ENCODE results near the gene NEURL1.

The NEURL1 gene

DNA sequence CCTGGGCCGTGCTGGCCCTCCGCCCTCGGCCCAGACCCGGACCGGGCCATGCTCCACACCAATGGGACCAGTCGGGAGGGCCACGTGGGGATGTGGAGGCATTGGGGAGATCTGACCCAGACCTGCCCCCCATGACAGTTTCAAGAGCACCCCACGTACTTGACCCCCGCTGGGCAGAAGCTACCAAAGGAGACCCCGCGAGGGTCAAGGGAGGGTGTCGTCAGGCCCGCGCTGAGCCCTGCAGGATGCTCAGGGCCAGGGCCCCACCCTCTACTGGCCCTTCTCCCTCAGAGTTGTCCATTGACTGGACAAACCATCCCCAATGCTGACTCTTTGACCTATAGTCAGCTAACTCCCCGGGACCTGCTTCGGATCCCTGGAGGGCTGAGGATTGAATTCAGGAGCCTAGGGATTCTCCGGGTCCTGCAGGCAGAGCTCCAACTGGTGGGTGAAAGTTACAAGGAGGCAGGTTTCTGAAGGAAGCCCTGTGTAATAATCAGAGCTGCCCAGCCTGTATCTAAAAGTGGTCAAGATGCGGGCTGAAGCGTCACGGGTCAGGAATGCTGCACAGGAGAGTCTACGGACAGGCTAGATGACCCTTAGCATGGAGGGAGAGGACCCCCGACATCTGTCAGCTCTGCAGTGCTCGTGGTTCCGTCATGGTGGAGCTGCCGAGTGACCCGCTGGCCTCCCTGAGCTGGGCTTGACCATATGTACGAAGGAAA lies 40.8 kb upstream of the NEURL1 start:
- H3K27ac ChIP-seq (ENCODE audit: low read depth, low read length), result peak overlapping the region; percentile 87
- peaks cover 19% of the 10 kb centered on the region for H3K36me3 ChIP-seq (ENCODE audit: insufficient read depth, low read length)
- peak overlapping the region; percentile 33 for H3K9ac ChIP-seq (ENCODE audit: low read length)
- peak overlapping the region; percentile 40 to 68 for H3K4me3 ChIP-seq (ENCODE audit: low read depth in 1 of 2, low read length in 2 of 2)
- H3K4me1 ChIP-seq (ENCODE audit: insufficient read depth, low read length), result peaks cover 30% of the 10 kb centered on the region
- H3K9me3 ChIP-seq (ENCODE audit: low read length), result no peaks in the 10 kb centered on the region
- no peaks in the 10 kb centered on the region for H3K27me3 ChIP-seq (ENCODE audit: control insufficient read depth in 1 of 2, insufficient read depth in 2 of 2, low read length in 2 of 2)

DNA sequence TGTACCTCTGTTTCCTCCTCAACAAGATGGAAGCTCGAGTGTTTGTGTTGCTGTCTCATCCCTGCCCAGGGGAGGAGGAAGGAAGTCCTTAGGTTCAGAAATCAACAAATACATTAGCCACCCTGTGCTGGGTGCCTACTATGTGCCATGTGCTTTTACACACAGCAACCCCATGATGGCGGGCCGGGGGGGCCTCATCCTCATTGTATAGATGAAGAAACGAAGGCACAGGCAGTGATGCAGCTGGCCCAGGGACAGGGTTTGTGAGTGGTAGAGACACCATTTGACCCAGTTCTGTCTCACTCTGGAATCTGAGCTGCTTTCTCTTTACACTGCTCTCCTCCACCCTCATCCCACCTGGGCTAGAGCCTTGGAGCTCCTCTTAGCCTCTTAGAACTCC lies 39.5 kb upstream of the NEURL1 start:
- Histone ChIP-seq H3K9me3 (ENCODE audit: low read length) (no peaks in the 10 kb centered on the region), H3K36me3 (ENCODE audit: insufficient read depth, low read length) (peaks cover 10% of the 10 kb centered on the region), H3K9ac (ENCODE audit: low read length) (no peak overlapping the region), H3K27ac (ENCODE audit: low read depth, low read length) (no peak overlapping the region), H3K4me1 (ENCODE audit: insufficient read depth, low read length) (peaks cover 23% of the 10 kb centered on the region), H3K27me3 (ENCODE audit: control insufficient read depth in 1 of 2, insufficient read depth in 2 of 2, low read length in 2 of 2) (no peaks in the 10 kb centered on the region), H3K4me3 (ENCODE audit: low read depth in 1 of 2, low read length in 2 of 2) (no peak overlapping the region)

DNA sequence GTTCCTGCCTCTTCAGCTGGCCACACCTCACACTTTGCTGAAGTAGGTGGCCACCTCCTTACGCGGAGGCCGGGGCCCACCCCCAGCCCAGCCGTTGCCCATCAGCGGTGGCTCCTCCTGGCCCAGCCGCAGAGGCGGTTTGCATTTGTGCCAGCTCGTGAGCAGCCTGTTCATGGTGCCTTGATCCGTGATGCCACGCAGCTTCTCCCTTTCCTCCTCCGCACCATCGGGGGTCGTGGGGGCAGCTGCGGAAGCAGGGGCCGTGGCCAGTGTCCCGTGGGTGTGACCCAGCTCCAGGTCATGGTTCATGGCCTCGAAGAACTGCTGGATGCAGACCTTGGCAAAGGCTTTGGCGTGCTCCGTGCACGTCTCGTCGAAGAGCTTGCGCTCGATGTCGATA lies 38.3 kb upstream of the NEURL1 start:
- H3K27me3 ChIP-seq (ENCODE audit: control insufficient read depth in 1 of 2, insufficient read depth in 2 of 2, low read length in 2 of 2), result no peaks in the 10 kb centered on the region
- no peaks in the 10 kb centered on the region for H3K9me3 ChIP-seq (ENCODE audit: low read length)
- H3K27ac ChIP-seq (ENCODE audit: low read depth, low read length), result no peak overlapping the region
- H3K4me3 ChIP-seq (ENCODE audit: low read depth in 1 of 2, low read length in 2 of 2), result no peak overlapping the region
- peaks cover 11% of the 10 kb centered on the region for H3K4me1 ChIP-seq (ENCODE audit: insufficient read depth, low read length)
- H3K9ac ChIP-seq (ENCODE audit: low read length), result no peak overlapping the region
- no peaks in the 10 kb centered on the region for H3K36me3 ChIP-seq (ENCODE audit: insufficient read depth, low read length)

DNA sequence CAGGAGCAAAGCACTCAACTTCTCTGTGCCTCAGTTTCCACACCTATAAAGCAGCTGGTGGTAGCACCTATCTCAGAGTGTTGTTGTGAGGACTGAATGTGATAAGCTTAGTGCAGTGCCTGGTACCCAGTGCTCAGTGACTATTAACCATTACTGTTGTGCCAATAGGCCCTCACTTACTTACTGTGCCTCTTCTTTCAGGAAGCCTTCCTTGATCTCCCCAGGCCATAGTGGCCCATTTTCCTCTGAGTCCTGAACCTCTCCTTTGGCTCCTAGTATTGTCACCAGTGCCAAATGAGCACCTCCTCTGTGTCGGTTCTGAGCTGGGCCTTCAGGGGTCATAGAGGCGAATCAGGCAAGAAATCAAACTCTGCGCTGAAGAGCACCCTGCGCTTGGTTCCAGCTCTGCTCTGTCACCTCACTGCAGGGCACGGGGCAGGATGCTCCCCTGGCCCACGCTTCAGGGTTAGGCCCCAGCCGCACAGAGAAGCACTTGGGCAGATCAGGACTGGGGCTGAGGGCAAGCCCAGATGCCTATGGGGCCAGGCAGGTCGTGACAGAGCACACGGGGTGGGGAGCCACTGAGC lies 37.3 kb upstream of the NEURL1 start:
- Histone ChIP-seq H3K4me3 (ENCODE audit: low read depth in 1 of 2, low read length in 2 of 2) (no peak overlapping the region), H3K36me3 (ENCODE audit: insufficient read depth, low read length) (no peaks in the 10 kb centered on the region), H3K27me3 (ENCODE audit: control insufficient read depth in 1 of 2, insufficient read depth in 2 of 2, low read length in 2 of 2) (no peaks in the 10 kb centered on the region), H3K4me1 (ENCODE audit: insufficient read depth, low read length) (peaks cover 7% of the 10 kb centered on the region), H3K27ac (ENCODE audit: low read depth, low read length) (no peak overlapping the region), H3K9ac (ENCODE audit: low read length) (no peak overlapping the region), H3K9me3 (ENCODE audit: low read length) (no peaks in the 10 kb centered on the region)

DNA sequence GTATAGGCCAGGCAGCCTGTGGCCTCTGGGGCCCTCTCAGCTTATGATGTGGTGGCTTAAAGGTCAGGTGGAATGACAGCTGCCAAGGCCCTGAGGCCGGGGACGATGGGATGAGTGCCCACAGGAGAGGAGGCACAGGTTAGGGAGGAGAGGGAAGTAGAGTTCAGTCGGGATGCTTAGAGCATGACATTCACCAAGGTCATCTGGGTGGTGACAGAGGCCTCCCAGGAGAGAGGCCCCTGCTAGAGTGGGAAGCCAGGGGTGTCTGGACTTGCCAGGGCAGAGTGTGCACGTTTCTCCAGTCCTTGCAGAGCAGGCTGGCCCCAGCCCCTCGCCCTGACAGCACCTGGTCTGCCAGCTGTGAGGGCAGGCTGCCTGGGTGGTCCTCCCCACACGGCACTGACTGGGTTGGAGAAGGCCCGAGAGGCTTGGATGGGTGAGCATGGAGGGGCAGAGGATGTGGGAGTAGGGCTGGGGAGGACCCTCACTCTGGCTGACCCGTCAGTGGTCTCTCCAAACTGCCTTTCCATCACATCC lies 36.3 kb upstream of the NEURL1 start:
- no peak overlapping the region for H3K9ac ChIP-seq (ENCODE audit: low read length)

DNA sequence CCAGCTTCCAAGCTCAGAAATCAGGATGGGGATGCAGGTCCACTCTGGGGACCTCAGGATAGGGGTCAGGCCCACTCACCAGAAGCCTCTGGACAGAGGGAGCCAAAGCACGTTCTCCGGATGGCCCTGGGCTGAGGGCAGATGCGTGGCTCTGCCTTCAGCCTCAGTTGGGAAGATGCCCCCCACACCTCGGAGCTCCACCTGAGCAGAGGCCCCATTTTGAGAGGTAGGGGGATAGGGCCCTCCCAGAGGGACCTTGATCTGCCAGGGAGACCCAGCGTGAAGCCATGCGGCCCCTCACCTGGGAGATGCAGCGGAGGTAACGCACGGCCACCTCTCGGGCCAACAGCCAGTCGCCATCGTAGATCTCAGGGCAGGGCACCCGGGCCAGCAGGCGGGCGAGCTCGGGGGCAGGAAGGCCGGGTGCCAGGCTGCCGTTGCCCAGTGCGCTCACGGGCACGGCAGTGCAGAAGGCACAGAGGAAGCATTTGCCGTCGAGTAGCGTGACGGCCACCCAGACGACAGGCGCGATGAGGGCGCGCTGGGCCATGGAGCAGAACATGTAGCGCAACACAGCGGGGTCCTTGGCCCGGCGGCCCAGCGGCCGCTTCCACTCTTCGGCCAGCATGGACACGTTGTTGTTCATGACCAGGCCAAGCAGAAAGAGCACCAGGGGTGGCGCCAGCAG lies 35.5 kb upstream of the NEURL1 start:
- H3K9me3 ChIP-seq (ENCODE audit: low read length), result no peaks in the 10 kb centered on the region
- H3K4me1 ChIP-seq (ENCODE audit: insufficient read depth, low read length), result peaks cover under 1% of the 10 kb centered on the region
- no peaks in the 10 kb centered on the region for H3K27me3 ChIP-seq (ENCODE audit: control insufficient read depth in 1 of 2, insufficient read depth in 2 of 2, low read length in 2 of 2)
- H3K27ac ChIP-seq (ENCODE audit: low read depth, low read length), result no peak overlapping the region
- H3K4me3 ChIP-seq (ENCODE audit: low read depth in 1 of 2, low read length in 2 of 2), result no peak overlapping the region
- no peaks in the 10 kb centered on the region for H3K36me3 ChIP-seq (ENCODE audit: insufficient read depth, low read length)
- no peak overlapping the region for H3K9ac ChIP-seq (ENCODE audit: low read length)

More for the DNA sequence above, 36.3 kb upstream of the NEURL1 start:
- no peaks in the 10 kb centered on the region for H3K27me3 ChIP-seq (ENCODE audit: control insufficient read depth in 1 of 2, insufficient read depth in 2 of 2, low read length in 2 of 2)
- peaks cover 7% of the 10 kb centered on the region for H3K4me1 ChIP-seq (ENCODE audit: insufficient read depth, low read length)
- no peak overlapping the region for H3K4me3 ChIP-seq (ENCODE audit: low read depth in 1 of 2, low read length in 2 of 2)
- H3K36me3 ChIP-seq (ENCODE audit: insufficient read depth, low read length), result no peaks in the 10 kb centered on the region
- no peak overlapping the region for H3K27ac ChIP-seq (ENCODE audit: low read depth, low read length)
- H3K9me3 ChIP-seq (ENCODE audit: low read length), result no peaks in the 10 kb centered on the region

DNA sequence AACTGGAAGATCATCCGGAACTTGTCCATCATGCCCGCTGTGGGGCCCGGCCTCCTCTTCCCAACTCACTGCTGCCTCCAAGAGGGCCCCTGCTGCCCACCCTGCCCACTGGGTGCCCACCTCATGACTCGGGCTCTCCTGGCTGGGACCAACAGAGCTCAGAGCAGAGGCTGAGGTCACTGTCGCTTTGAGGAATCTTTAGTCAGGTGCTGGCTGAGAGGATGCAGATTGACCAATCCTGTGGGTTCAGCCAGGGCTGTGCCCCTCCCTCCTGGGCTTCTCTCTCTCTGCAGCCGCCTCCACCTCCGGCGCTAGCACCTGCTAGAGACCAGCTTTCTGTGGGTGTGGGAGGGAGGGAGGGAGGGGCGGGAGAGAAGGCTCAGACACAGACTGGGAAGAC lies 34.8 kb upstream of the NEURL1 start, which contains the start of gene CALHM1:
CALHM1 (minus strand) TSS at position 181 of the 400 bp plus-strand sequence; CDS start at position 32, 149 bp downstream.
- H3K9ac ChIP-seq (ENCODE audit: low read length), result no peak within 1 kb of the TSS

DNA sequence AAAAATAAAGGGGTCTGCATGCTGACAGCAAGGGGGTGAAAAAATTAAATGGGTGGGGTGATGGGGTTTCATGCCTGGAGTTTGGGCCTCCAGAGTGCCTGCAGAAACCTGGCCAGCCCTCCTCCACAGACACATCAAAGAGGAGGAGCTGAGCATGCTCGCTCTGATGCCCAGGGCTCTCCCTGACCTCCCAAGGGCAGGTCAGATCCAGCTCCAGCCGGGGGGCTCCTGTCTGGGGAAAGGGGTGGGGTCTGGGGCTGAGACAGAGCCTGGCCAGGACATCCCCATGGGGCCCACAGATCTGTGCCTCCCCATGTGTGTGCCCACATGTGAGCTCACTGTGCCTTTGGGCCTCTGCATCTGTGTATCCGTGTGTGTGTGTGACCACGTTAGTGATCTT lies 33.9 kb upstream of the NEURL1 start:
- H3K9ac ChIP-seq (ENCODE audit: low read length), result no peak overlapping the region
- no peaks in the 10 kb centered on the region for H3K4me1 ChIP-seq (ENCODE audit: insufficient read depth, low read length)
- H3K4me3 ChIP-seq (ENCODE audit: low read depth in 1 of 2, low read length in 2 of 2), result no peak overlapping the region
- H3K27me3 ChIP-seq (ENCODE audit: control insufficient read depth in 1 of 2, insufficient read depth in 2 of 2, low read length in 2 of 2), result no peaks in the 10 kb centered on the region
- H3K9me3 ChIP-seq (ENCODE audit: low read length), result no peaks in the 10 kb centered on the region
- no peaks in the 10 kb centered on the region for H3K36me3 ChIP-seq (ENCODE audit: insufficient read depth, low read length)
- no peak overlapping the region for H3K27ac ChIP-seq (ENCODE audit: low read depth, low read length)

More for the DNA sequence above, 34.8 kb upstream of the NEURL1 start, which contains the start of gene CALHM1:
- no peak within 1 kb of the TSS for H3K4me3 ChIP-seq (ENCODE audit: low read depth in 1 of 2, low read length in 2 of 2)
- H3K36me3 ChIP-seq (ENCODE audit: insufficient read depth, low read length), result no peaks in the 10 kb centered on the region
- no peaks in the 10 kb centered on the region for H3K27me3 ChIP-seq (ENCODE audit: control insufficient read depth in 1 of 2, insufficient read depth in 2 of 2, low read length in 2 of 2)
- no peaks in the 10 kb centered on the region for H3K4me1 ChIP-seq (ENCODE audit: insufficient read depth, low read length)
- no peak within 1 kb of the TSS for H3K27ac ChIP-seq (ENCODE audit: low read depth, low read length)
- no peaks in the 10 kb centered on the region for H3K9me3 ChIP-seq (ENCODE audit: low read length)

DNA sequence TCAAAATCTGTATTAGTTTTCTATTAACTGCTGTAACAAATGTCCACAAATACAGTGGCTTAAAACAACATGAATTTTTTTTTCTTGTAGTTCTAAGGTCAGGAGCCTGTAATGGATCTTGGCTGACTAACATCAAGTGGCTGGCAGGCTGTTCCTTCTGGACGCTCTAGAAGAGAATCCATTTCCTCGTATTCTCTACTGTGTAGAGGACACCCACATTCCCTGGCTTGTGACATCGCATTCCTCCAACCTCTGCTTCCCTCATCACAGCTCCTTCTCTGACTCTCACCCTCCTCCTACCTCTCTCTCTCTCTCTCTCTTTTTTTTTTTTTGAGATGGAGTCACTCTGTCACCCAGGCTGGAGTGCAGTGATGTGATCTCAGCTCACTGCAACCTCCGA lies 30.0 kb upstream of the NEURL1 start:
- no peak overlapping the region for H3K9ac ChIP-seq (ENCODE audit: low read length)
- H3K4me3 ChIP-seq (ENCODE audit: low read depth in 1 of 2, low read length in 2 of 2), result no peak overlapping the region
- H3K4me1 ChIP-seq (ENCODE audit: insufficient read depth, low read length), result no peaks in the 10 kb centered on the region
- H3K27me3 ChIP-seq (ENCODE audit: control insufficient read depth in 1 of 2, insufficient read depth in 2 of 2, low read length in 2 of 2), result no peaks in the 10 kb centered on the region
- H3K9me3 ChIP-seq (ENCODE audit: low read length), result no peaks in the 10 kb centered on the region
- no peak overlapping the region for H3K27ac ChIP-seq (ENCODE audit: low read depth, low read length)
- H3K36me3 ChIP-seq (ENCODE audit: insufficient read depth, low read length), result no peaks in the 10 kb centered on the region

DNA sequence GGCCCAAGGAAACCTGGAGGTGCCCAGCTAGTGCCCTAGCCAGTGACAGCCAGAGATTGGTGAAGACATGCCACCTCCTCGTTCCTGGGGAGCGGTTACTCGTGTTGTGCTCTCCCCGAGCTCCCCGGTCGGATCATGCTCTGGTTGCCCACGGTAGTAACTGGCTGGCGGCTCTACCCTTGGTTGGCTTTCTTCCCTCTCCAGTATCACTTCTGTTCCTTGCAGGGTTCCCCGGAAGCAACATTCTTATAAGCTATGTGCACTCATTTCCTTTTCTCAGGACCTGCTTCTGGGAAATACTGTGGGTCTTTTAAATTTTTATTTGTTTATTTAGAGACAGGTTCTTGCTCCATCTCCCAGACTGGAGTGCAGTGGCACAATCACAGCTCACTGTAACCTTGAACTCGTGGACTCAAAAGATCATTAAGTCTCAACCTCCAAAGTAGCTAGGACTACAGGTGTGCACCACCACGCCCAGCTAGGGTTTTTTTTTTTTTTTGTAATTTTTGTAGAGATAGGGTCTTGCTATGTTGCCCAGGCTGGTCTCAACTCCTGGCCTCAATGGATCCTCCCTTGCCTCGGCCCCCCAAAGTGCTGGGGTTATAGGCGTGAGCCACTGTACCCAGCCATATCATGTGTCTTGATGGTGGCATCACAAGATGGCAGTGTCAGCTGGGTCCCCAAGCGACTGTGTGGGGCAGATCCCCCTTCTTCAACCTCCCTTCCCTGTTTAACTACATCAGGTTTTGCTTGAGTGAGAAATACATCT lies 27.9 kb upstream of the NEURL1 start:
- Histone ChIP-seq H3K4me1 (ENCODE audit: insufficient read depth, low read length) (peaks cover under 1% of the 10 kb centered on the region), H3K27ac (ENCODE audit: low read depth, low read length) (no peak overlapping the region), H3K27me3 (ENCODE audit: control insufficient read depth in 1 of 2, insufficient read depth in 2 of 2, low read length in 2 of 2) (no peaks in the 10 kb centered on the region)

DNA sequence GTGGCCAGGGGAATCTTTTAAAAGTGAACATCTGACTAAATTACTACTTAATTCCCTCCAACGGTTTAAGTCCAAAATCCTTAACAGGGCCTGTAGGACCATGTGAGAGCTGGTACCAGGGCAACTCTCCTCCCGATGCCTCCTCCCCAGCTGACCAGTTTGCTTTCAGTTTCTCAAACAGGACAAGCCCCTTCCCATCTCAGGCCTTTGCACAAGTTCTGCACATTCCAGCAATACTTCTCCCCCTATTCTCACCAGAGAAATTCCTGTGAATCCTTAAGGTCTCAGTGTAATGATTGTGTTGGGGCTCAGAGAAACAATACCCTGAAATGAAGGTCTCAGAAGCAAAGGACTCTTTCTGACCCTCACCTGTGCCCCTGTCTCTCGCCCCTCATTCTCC lies 26.8 kb upstream of the NEURL1 start:
- Histone ChIP-seq H3K9ac (ENCODE audit: low read length) (no peak overlapping the region), H3K4me1 (ENCODE audit: insufficient read depth, low read length) (peaks cover 8% of the 10 kb centered on the region), H3K27me3 (ENCODE audit: control insufficient read depth in 1 of 2, insufficient read depth in 2 of 2, low read length in 2 of 2) (no peaks in the 10 kb centered on the region), H3K9me3 (ENCODE audit: low read length) (no peaks in the 10 kb centered on the region), H3K36me3 (ENCODE audit: insufficient read depth, low read length) (no peaks in the 10 kb centered on the region), H3K4me3 (ENCODE audit: low read depth in 1 of 2, low read length in 2 of 2) (no peak overlapping the region), H3K27ac (ENCODE audit: low read depth, low read length) (no peak overlapping the region)

More for the DNA sequence above, 27.9 kb upstream of the NEURL1 start:
- H3K9ac ChIP-seq (ENCODE audit: low read length), result no peak overlapping the region
- H3K9me3 ChIP-seq (ENCODE audit: low read length), result no peaks in the 10 kb centered on the region
- no peak overlapping the region for H3K4me3 ChIP-seq (ENCODE audit: low read depth in 1 of 2, low read length in 2 of 2)
- H3K36me3 ChIP-seq (ENCODE audit: insufficient read depth, low read length), result no peaks in the 10 kb centered on the region

All from muscle layer of colon (tissue), 2 donors.